ENCODE measurements around the gene ZNF324. TPM values are rescaled to one million over a fixed set of nuclear protein-coding genes. Genes with fewer than 3 reads are reported as not detected.

Gene ZNF324
- total RNA-seq, 1 experiment from 2014 or later, result 11.3 TPM

GRCh38 chr19:58519087-58519354 is 52.1 kb downstream of the ZNF324 start:
- H3K36me3 ChIP-seq (ENCODE audit: control insufficient read depth in 1 of 2, insufficient read depth in 2 of 2, low read length in 2 of 2), result peaks cover 2 to 17% of the 10 kb centered on the region in 2 experiments; a peak in 2 of 4 replicates

More at GRCh38 chr19:58519087-58519354, 52.1 kb downstream of the ZNF324 start:
- Histone ChIP-seq H2AFZ (ENCODE audit: low read depth, low read length, poor library complexity, severe bottlenecking) (no peak overlapping the region), H4K20me1 (ENCODE audit: insufficient read depth) (no peaks in the 10 kb centered on the region), H3K4me3 (replicated peaks in 1 of 2; ENCODE audit: low read depth in 1 of 2, low read length in 2 of 2) (peak overlapping the region; percentile 78 to 90), H3K9me2 (ENCODE audit: insufficient read depth) (no peaks in the 10 kb centered on the region), H3K27ac (ENCODE audit: low read depth, low read length) (peak overlapping the region; percentile 91), H3K4me1 (ENCODE audit: control insufficient read depth in 1 of 2, insufficient read depth in 2 of 2, low read length in 2 of 2) (peaks cover 12 to 38% of the 10 kb centered on the region in 2 experiments), H3K4me2 (ENCODE audit: low read length) (peak overlapping the region; percentile 91), H3K79me2 (ENCODE audit: insufficient read depth, low read length) (peaks cover 47% of the 10 kb centered on the region), H3K9me3 (ENCODE audit: control insufficient read depth in 1 of 2, insufficient read depth in 1 of 2, low read depth in 1 of 2, low read length in 2 of 2) (no peaks in the 10 kb centered on the region), H3K27me3 (ENCODE audit: insufficient read depth, low read length) (no peaks in the 10 kb centered on the region), H3K9ac (ENCODE audit: low read length) (peak overlapping the region; percentile 84)
- CTCF ChIA-PET, result interaction anchor here (0.5 to 3.3 kb wide), 11 partner anchors 12 to 291 kb away, joined by 3 to 20 read pairs (median 4); partner anchors contain the start of genes CHMP2A, TRIM28, ZNF446 and ZNF497
- intact Hi-C loops (cut with micrococcal nuclease), result loop anchor here (1.0 to 5.0 kb wide), 3 partner anchors 25 to 302 kb away; partner anchors contain the start of genes TRIM28 and ZSCAN22
- POLR2A ChIA-PET, result interaction anchor here (1.3 to 3.8 kb wide), 5 partner anchors 18 to 156 kb away, joined by 3 to 33 read pairs (median 10); partner anchors contain the start of genes CHMP2A, TRIM28 and ZNF497
- no peak for DNase-seq (ENCODE audit: low read depth, low spot score)
- no peak for TF ChIP-seq FOSL1 (IDR thresholded peaks at IDR 0.05; ENCODE audit: low read depth)
- no peak for TF ChIP-seq EGR1 (IDR thresholded peaks at IDR 0.05; ENCODE audit: low read depth)
- peak; percentile 36 to 75 (median 51); a peak in 4 of 6 replicates for TF ChIP-seq CTCF (IDR thresholded peaks at IDR 0.05 in 2 of 3, conservative IDR thresholded peaks at IDR 0.05 in 1 of 3; ENCODE audit: borderline replicate concordance in 1 of 3, insufficient read depth in 1 of 3, low read depth in 2 of 3, low read length in 2 of 3)
- TF ChIP-seq ELF1 (IDR thresholded peaks at IDR 0.05; ENCODE audit: borderline replicate concordance, low read depth), result no peak
- TF ChIP-seq EZH2 (IDR thresholded peaks at IDR 0.05), result no peak
- no peak for TF ChIP-seq REST (IDR thresholded peaks at IDR 0.05; ENCODE audit: low read depth)
- TF ChIP-seq POLR2AphosphoS5 (IDR thresholded peaks at IDR 0.05; ENCODE audit: low read depth, low read length), result no peak
- TF ChIP-seq CEBPB (IDR thresholded peaks at IDR 0.05; ENCODE audit: low read depth), result no peak
- no peak for TF ChIP-seq EZH2phosphoT487 (IDR thresholded peaks at IDR 0.05; ENCODE audit: borderline replicate concordance)
- no peak for TF ChIP-seq ATF3 (IDR thresholded peaks at IDR 0.05)
- peak; percentile 25 for TF ChIP-seq YY1 (IDR thresholded peaks at IDR 0.05; ENCODE audit: extremely low read depth, insufficient replicate concordance, low read depth, low read length)
- no peak for TF ChIP-seq ZBTB33 (IDR thresholded peaks at IDR 0.05; ENCODE audit: extremely low read depth, insufficient replicate concordance, low read length)
- no peak for TF ChIP-seq RAD21 (IDR thresholded peaks at IDR 0.05; ENCODE audit: low read depth)
- no peak for TF ChIP-seq SRF (IDR thresholded peaks at IDR 0.05; ENCODE audit: low read depth)
- TF ChIP-seq SP1 (IDR thresholded peaks at IDR 0.05; ENCODE audit: low read depth), result no peak
- RAD21 ChIA-PET (ENCODE audit: low non-redundant PET in 1 of 2, low total read pairs in 2 of 2, uncharacterized antibody in 2 of 2, unreplicated experiment in 2 of 2), result interaction anchor here in 1 of 2 experiments (2.2 kb wide), 1 partner anchor 36 kb away, joined by 6 read pairs; the partner anchor contains the start of gene CHMP2A
- peak; percentile 41 for ATAC-seq
- no TSS peak for BruUV-seq (replicated peaks)

Measured in HCT116 (cell line).